GM18526 (cell line): Measurements from ENCODE around the gene LAMA1.

Experiments
- POLR2A ChIP-seq: IDR thresholded peaks from 3 replicates; pipeline ENCODE4 v1.6.1; 2011; ENCODE audit not compliant: insufficient read length; ENCODE audit errors: extremely low read depth

LAMA1 gene

DNA sequence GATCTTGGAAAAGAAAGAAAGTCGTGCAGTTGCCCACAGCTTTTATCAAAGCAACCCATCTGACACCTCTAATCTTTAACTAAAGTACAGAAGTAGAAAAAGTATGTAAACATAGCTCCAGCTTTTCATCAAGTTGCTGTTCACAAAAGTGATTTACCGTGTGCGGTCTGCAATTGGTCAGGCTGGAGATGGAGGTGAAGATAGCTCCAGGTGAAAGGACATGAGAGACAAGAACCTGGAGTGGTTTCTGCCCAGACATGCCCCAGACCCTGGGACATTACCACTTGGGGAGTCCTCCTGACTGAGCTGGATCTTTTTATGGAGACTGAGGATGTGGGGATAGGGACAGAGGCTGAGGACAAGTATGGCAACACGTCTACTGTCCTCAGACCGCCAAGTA, 82.7 kb downstream of the LAMA1 start:
- TF ChIP-seq POLR2A = no peak

DNA sequence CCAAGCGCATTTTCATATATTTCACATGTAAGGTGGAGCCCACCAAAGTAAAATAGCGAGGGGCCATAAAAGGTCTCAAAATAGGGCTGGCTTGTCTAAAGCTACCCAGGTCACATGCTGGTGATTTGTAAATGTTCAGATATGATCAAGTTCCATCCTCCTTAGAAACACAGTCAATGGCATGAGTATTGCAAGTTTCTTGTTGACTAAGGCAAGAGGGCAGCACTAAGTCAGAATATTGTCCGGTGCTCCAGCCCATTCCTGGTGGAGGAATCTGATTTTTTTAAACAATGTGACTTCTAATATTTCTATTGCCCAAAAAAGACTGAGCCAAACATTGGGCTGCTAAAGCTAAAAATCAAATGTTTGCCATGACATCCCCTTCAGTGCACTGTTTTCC, 85.1 kb downstream of the LAMA1 start:
- no peak for TF ChIP-seq POLR2A

DNA sequence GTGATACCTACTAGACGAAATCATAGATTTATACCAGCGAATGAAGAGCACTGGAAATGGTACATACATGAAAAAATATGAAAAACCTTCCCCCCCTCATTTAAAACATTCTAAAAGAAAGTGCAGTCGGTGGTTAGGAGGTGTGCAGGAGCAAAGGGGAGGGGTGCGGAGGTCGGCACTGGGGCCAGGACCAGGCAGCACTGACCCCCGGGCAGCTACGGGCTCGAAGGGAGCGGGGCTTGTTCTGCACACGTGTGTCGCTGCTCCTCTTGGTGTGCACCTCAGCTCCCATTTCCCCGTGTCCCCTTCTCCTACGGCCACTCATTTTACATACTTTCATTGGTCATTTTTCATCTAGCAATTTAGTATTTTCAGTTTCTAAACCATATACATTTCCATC, 89.0 kb downstream of the LAMA1 start:
- no peak for TF ChIP-seq POLR2A

DNA sequence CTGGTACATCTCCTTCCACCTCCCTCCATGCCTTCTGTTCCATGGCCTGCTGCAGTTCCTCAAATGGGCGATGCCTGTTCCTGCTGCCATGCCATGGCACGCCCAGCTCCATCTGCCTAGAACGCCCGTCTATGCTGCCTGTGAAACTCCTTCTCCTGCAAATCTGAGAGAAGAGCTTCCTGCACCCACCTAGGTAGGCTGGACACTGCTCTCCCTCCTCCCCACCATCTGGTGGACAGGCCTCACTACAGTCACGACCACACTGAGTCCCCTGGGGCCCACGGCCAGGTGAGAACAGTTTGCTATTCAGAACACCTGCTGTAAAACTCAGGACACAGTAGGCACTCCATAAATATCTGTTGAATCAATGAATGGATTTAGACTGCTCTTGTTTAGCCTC, 92.4 kb downstream of the LAMA1 start:
- no peak for TF ChIP-seq POLR2A

DNA sequence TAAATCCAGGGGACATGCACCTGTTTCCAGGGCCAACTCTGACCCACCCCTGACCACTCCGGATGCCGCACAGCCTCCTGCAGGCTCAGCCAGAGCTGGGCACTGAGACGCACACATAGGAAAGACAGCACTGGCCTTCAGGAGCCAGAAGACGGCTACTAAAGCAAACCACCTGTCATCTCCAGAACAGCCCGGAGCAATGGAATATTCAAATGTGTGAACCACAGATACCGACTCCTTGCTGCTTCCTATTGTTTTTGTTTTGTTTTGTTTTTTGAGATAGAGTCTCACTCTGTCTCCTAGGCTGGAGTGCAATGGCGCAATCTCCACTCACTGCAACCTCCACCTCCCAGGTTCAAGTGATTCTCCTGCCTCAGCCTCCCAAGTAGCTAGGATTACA, 94.0 kb downstream of the LAMA1 start:
- no peak for TF ChIP-seq POLR2A

DNA sequence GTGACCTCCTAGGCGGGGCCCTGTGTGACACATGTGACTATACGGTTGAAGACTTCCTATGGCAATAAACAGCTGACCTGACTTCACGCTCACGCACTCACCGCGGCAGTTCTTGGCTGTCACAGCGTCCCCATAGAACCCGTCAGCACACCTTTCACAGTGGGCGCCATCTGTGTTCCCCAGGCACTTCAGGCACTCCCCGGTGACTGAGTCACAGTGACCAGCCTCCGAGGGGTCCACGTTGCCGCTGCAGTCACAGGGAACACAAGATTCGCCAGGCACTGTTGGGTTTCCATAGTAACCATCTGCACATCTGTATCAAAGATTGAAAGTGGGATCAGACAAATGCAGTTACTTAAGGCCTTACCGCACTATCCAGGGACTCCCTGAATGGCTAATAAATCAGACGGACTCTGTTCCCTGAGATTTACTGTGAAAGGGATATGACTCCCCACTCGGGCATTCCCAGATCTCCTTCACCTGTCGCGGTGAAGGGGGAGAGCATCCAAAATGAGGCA, 94.5 kb downstream of the LAMA1 start:
- TF ChIP-seq POLR2A = no peak

DNA sequence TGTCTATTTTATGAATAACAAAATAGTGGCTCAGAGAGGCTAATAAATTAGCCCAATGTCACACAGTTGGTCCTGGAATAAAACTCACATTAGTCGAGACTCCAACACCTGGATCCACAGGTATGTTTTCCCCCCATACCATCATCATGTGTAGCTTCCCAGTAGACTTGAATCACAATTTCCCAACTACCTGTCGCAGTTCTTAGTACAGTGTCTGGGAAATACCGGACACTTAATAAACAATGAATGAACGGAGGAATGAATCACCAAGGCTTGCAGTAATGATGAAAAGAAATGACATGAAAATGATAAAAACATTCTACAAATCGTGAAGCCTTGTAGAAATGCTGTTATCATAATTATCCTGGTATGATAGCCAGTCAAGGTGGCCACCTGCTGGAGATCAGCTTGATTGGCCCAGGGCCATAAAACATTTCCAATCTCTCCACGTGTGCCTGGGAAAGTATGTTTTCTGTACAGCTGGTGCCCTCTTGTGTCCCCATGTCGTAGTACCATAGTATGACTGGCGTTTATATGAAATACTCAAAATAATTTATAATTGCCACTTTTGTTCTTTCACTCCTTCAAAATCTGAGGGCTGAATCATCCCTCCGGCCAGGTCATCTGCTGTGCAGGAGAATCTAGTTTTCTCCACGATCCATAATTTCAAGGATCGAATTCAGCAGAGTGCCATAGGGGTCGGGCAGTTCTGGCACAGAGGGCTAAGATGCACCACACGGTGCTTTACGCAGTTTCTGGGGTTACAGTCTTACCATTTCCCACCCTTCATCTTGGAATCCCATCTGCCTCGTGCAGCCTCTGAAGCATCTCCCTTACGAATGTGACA, 95.4 kb downstream of the LAMA1 start:
- no peak for TF ChIP-seq POLR2A

DNA sequence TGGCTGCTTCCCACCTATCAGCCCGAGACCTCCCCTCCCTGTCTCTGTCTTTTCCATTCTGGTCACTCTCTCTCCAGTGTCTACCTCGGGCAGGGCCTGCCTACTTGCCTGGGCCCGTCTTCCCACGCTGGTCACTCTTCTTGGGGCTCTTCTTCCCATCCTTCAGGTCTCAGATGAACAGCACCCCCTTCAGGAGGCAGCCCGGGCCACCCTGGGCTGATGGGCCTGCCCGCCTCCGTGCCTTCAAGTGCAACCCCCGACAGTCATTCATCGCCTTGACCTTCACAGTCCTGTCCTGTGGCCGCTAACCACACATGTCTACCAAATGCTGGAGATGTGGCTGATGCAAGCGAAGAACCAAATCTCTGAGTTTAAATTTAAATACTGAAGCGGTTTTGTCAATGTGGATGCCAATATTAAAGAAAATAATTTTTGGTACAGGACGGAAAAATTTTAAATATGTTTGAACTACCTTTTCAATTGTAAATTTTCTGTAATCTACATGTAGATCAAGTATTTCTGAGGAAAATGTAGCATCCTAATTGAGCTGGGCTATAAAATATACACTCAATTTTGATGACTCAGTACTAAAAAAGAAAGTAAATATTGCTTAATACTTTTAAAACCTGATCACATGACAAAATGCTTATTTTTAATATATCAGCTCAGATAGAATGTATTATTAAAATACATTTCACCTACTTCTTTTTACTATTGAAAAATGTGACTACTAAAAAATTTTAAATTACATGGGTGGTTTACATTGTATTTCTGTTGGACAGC, 96.4 kb downstream of the LAMA1 start:
- no peak for TF ChIP-seq POLR2A

DNA sequence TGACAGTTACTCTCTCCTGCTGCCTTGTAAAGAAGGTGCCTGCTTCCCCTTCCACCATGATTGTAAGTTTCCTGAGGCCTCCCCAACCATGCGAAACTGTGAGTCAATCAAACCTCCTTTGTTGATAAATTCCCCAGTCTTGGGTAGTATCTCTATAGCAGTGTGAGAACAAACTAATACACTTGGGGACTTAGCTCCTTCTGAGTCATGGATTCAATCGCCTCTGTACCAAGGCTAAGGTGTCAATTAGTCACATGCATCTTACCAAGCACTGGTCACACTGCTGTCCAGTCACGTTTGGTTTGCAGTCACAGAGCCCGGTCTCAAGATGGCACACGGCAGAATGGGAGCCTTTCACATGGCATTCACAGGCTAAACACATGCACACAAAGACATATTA, 100.6 kb downstream of the LAMA1 start:
- no peak for TF ChIP-seq POLR2A

DNA sequence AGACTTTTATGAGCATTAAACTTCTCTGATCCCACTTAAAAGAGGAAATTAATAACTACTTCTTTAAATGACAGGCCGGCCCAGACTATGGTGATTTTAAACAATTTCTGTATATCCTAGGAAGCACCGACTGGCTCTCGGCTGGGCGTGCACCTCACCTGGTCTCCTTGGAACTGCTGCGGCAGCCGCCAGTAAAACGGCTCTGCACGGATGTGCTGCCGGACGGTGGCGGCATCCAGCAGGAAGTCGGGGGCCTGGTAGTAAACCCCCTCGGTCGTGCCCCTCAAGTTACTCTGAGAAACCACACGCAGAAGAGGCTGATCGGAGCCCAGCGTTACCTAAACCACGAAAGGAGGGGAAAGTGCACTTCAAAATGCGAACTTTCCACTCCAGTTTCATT, 106.5 kb downstream of the LAMA1 start:
- TF ChIP-seq POLR2A = no peak

DNA sequence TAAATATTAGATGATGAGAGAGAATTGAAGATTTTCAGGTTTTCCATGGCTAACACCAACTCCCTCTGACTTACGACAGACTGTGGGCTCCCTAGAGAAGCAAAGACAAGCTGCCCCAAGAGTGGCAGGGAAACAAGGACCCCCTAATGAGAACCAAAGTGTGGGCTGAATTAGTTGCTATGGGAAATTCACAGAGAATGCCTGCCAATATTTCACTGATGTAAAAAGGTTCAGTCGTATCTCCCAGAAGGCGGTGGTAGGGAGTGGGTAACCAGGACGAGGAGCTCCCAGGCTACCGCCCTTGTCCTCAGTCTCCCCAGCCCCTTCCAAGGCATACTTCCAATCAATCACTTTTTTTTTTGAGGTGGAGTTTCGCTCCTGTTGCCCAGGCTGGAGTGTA, 113.6 kb downstream of the LAMA1 start:
- TF ChIP-seq POLR2A = no peak

DNA sequence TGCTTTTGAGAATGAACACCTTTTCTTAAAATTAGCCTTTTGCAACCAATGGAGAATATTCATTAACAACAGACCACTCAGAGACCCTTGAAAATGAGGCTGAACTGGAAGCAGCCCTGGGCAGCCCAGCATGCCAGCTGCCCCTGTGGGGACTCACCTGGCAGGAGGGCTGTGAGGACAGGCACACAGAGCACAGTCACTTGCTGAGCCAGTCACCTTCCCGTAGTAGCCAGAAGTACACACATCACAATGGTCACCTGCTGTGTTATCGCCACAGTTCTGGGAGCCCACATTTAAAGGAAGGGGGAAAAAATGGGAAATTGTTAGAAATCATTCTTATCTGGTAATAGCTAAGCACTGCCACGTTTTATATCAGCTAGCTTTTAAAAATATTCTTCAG, 115.5 kb downstream of the LAMA1 start:
- TF ChIP-seq POLR2A = no peak

DNA sequence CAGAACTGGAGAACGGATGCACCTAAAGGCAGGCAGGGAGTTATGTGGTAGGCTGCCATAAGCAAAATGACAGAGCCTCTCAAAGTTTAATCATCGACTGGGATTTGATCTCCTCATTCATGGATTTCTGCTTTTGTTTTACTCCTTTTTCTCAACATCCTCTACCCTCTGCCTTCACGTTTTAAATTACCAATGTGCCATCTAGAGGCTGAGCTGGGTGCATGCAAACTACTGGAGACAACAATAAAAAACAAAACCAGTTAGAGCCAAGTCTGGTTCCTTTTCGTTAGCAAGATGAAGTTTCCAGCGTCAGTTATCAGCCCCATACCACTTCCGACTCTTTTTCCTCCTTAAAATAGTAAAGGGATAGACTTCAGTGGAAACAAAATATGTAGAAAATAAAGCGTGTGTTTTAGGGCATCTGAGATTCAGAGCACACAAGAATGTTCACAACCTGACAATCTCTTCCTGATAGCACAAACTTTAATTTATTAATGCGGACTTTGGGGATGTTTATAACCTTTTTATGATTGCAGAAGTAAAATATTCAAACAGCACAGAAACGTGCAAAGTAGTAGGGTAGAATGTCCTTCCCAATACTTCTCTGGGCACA, 117.0 kb downstream of the LAMA1 start:
- TF ChIP-seq POLR2A = no peak

DNA sequence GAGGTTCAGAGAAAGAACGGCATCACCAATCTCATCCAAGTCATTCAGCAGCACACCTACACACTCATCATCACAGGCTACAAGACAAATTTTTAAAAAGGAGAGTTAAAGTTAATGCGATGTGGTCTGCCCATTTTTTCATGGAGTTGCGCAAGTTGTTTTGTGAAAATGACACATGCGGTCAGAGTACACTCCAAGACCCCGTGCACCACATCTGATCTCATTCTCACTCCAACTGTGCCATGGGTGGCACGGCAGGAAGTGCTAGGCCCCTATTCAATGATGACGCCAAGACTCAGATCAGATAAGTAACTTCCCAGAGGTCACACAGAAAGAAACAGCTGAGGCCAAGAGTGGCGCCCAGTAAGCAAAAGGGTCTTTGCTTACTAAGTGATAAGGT, 119.8 kb downstream of the LAMA1 start:
- no peak for TF ChIP-seq POLR2A

DNA sequence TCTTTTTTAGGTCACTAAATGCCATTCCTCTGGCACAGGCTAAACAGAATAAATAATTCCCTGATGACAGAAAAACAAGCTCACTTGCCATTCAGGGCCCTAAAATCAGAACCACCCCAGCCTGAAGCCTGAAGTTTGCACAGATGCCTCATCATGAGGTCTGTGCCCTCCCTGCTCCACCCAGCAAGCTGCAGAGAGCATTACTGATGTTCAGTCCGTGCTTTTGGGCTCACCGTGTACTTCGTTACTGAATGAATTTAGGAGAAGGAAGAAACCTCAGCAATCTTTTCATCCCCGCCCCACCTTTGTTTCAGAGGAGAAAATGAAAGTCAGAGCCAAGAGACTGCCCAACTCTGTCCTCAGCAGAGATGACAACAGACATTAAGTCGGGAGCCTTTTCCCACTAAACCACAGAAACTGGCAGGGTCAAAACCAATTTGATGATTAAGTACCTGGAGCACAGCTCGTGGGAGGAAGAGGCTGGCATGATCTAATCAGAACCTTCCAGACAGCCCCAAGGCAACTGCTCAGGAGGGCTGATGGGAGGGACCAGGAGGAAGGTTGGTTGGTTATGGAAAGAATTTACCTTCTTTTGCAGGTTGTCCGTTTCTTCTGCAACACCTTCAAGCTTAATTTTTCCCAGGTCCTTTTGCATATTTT, 122.7 kb downstream of the LAMA1 start:
- no peak for TF ChIP-seq POLR2A
